HepG2 (cell line): Measurements from ENCODE around the gene ZNF79. TPM values are rescaled to one million over a fixed set of nuclear protein-coding genes. Genes with fewer than 3 reads are reported as not detected.
A peak's percentile ranks its signal among the peaks of the same experiment; 100 is the strongest.

Source experiments
- BRCA1 ChIP-seq: sonication (generic); formaldehyde crosslinking; IDR thresholded peaks from 2 replicates; pipeline ENCODE4 v1.4.0; 2020; ENCODE audit warnings: missing genetic modification reagents
- MNT ChIP-seq: fragments of 450-650 bp; IDR thresholded peaks from 2 replicates; pipeline ENCODE4 v1.6.1; 2016
- SP2 ChIP-seq: sonication (generic); formaldehyde crosslinking; IDR thresholded peaks from 2 replicates; pipeline ENCODE4 v1.5.1; 2020; ENCODE audit warnings: mild to moderate bottlenecking, missing genetic modification reagents
- SRSF9 ChIP-seq: fragments of 200-400 bp; formaldehyde crosslinking; IDR thresholded peaks from 2 replicates; pipeline ENCODE4 v1.6.1; 2018; ENCODE audit warnings: borderline replicate concordance, mild to moderate bottlenecking, low read depth, low read length; ENCODE audit not compliant: insufficient read depth, poor library complexity, severe bottlenecking
- TFAP4 ChIP-seq: sonication (generic); IDR thresholded peaks from 2 replicates; pipeline ENCODE4 v1.6.1; 2016; ENCODE audit warnings: low read depth, borderline replicate concordance
- ZBTB4 ChIP-seq: sonication (generic); formaldehyde crosslinking; IDR thresholded peaks from 2 replicates; pipeline ENCODE4 v1.4.0; 2020; ENCODE audit warnings: missing genetic modification reagents, mild to moderate bottlenecking, borderline replicate concordance
- ZC3H13 ChIP-seq: sonication (generic); formaldehyde crosslinking; IDR thresholded peaks from 2 replicates; pipeline ENCODE4 v1.8.1; 2023; ENCODE audit warnings: mild to moderate bottlenecking, missing genetic modification reagents, moderate library complexity
- ZHX1 ChIP-seq: sonication (generic); formaldehyde crosslinking; IDR thresholded peaks from 2 replicates; pipeline ENCODE4 v1.8.1; 2022; ENCODE audit warnings: low read depth, mild to moderate bottlenecking, missing genetic modification reagents
- ZMAT3 ChIP-seq: sonication (generic); formaldehyde crosslinking; conservative IDR thresholded peaks from 2 replicates; pipeline ENCODE4 v1.7.0; 2021; ENCODE audit warnings: missing genetic modification reagents
- ZNF460 ChIP-seq: sonication (generic); formaldehyde crosslinking; IDR thresholded peaks from 2 replicates; pipeline ENCODE4 v1.5.1; 2020; ENCODE audit warnings: missing genetic modification reagents, mild to moderate bottlenecking, borderline replicate concordance
- ZNF879 ChIP-seq: sonication (generic); formaldehyde crosslinking; IDR thresholded peaks from 2 replicates; pipeline ENCODE4 v1.8.1; 2023; ENCODE audit warnings: missing genetic modification reagents
- ZNF891 ChIP-seq: sonication (generic); formaldehyde crosslinking; IDR thresholded peaks from 2 replicates; pipeline ENCODE4 v1.5.0; 2020; ENCODE audit warnings: mild to moderate bottlenecking, missing genetic modification reagents
- polyA plus RNA-seq, 8 experiments: library from polyadenylated mRNA; depleted of rRNA in 3 of 8; stranded (reverse) in 7 of 8; unstranded in 1 of 8; fragments of >200 nt; fragmentation: Illumina TruSeq in 4 of 8; extraction: Trizol in 4 of 8; gene quantifications; 2 replicates each; pipeline versions ENCODE4 v1.2.1 to v1.2.3, GENCODE V29; 2011 to 2016; ENCODE audit warnings: low read depth in 4 of 8, missing spikeins in 1 of 8, mixed read lengths in 1 of 8; ENCODE audit not compliant: insufficient read depth in 1 of 8
- total RNA-seq, 5 experiments: library from RNA; depleted of rRNA; stranded (reverse); fragments of >200 nt; fragmentation: Illumina TruSeq; extraction: Trizol; gene quantifications; 2 replicates each; pipeline ENCODE4 v1.2.3, GENCODE V29; 2016; ENCODE audit warnings: low read depth in 1 of 5
- TF ChIP-seq, protein P1 (sequence below): sonication (generic); formaldehyde crosslinking; IDR thresholded peaks from 2 replicates; pipeline ENCODE4 v1.5.1; 2020; ENCODE audit warnings: mild to moderate bottlenecking, missing genetic modification reagents, moderate library complexity
- TF ChIP-seq, protein P2 (sequence below): sonication (generic); formaldehyde crosslinking; IDR thresholded peaks from 2 replicates; pipeline ENCODE4 v1.8.0; 2022; ENCODE audit warnings: mild to moderate bottlenecking, missing genetic modification reagents, moderate library complexity
- TF ChIP-seq, protein P3 (sequence below): sonication (generic); formaldehyde crosslinking; conservative IDR thresholded peaks from 2 replicates; pipeline ENCODE4 v1.4.0; 2020; ENCODE audit warnings: missing genetic modification reagents

ZNF79 gene
- total and polyA plus RNA-seq, 2 of the 13 experiments (the other 11 are each of a cell fraction or from before 2014, with no cell fraction given): 3.7 to 8.1 TPM

- TF ChIP-seq ZNF891 (0 out of 2 replicates have a peak, but pooled peaks have one; percentile 52), SRSF9 (no peak), TFAP4 (peak; percentile 27; the same call in 1 of the 2 replicates), ZC3H13 (CRISPR knock-in tag) (peak; percentile 79), ZNF879 (CRISPR knock-in tag) (peak; percentile 60; the same call in 1 of the 2 replicates), ZHX1 (CRISPR knock-in tag) (peak; percentile 96), BRCA1 (CRISPR knock-in tag) (peak; percentile 91; the same call in 1 of the 2 replicates), ZMAT3 (peak; percentile 82; the same call in 1 of the 2 replicates), ZNF460 (CRISPR knock-in tag) (no peak; the same call in 1 of the 2 replicates), ZBTB4 (no peak), SP2 (CRISPR knock-in tag) (peak; percentile 54), MNT (no peak)
- TF ChIP-seq, protein P1, sequence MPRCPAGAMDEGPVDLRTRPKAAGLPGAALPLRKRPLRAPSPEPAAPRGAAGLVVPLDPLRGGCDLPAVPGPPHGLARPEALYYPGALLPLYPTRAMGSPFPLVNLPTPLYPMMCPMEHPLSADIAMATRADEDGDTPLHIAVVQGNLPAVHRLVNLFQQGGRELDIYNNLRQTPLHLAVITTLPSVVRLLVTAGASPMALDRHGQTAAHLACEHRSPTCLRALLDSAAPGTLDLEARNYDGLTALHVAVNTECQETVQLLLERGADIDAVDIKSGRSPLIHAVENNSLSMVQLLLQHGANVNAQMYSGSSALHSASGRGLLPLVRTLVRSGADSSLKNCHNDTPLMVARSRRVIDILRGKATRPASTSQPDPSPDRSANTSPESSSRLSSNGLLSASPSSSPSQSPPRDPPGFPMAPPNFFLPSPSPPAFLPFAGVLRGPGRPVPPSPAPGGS (CRISPR knock-in tag): no peak
- TF ChIP-seq, protein P2, sequence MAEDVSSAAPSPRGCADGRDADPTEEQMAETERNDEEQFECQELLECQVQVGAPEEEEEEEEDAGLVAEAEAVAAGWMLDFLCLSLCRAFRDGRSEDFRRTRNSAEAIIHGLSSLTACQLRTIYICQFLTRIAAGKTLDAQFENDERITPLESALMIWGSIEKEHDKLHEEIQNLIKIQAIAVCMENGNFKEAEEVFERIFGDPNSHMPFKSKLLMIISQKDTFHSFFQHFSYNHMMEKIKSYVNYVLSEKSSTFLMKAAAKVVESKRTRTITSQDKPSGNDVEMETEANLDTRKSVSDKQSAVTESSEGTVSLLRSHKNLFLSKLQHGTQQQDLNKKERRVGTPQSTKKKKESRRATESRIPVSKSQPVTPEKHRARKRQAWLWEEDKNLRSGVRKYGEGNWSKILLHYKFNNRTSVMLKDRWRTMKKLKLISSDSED: no peak
- TF ChIP-seq, protein P3, sequence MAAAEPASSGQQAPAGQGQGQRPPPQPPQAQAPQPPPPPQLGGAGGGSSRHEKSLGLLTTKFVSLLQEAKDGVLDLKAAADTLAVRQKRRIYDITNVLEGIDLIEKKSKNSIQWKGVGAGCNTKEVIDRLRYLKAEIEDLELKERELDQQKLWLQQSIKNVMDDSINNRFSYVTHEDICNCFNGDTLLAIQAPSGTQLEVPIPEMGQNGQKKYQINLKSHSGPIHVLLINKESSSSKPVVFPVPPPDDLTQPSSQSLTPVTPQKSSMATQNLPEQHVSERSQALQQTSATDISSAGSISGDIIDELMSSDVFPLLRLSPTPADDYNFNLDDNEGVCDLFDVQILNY (CRISPR knock-in tag): peak; percentile 52
These were observed 26.8 kb downstream of the ZNF79 start, which contains the start of the genes LRSAM1 and RPL12 (continued) for GRCh38 chr9:127450830-127451607.
